ENCODE results near the gene POU2F3. TPM values are rescaled to one million over a fixed set of nuclear protein-coding genes. Genes with fewer than 3 reads are reported as not detected.

POU2F3 gene
- total RNA-seq, 1 experiment from 2014 or later: not detected

DNA sequence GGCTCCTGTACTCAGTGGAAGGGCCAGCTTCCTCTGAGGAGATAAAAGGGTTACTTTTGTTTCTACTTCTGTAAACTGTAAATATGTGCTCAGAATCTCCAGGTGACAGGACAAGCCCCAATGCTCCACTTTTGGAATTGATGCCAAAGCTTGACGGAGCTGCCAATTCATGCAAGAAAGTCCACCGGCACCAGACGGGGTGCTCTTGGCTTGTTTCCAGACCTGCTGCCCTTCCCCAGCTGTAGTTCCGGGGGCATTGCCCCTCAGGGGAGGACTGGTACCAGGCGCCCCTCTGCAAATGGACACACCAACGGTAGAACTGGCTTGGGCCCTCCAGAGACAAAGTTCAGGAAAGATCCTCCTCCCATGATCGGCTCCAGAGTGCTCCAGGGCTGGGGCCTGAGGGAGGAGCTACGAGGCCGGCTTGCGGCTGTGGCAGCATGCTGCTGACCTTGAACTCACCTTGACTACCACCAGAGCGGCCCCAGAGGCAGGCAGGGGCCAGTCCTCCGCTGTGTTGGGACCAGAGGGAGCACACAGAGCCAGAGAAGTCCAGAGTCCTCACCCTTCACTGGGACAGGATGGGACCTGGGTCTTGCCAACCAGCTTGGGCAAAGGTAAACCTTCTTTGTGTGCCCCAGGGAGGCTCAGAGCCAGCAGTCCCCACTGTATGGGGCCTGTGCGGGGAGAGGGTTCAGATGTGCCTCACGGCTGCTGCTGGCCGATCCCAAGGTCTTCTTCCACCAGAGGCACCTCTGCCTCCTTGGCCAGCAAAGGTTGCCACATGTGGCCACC lies 46.9 kb upstream of the POU2F3 start:
- ATAC-seq (no peak), DNase-seq (ENCODE audit: low read depth, low spot score) (no peak)
- ChIA-PET POLR2A (no interaction called here), CTCF (no interaction called here)
- BruUV-seq (replicated peaks): no TSS peak
- no peak for TF ChIP-seq POLR2AphosphoS5 (IDR thresholded peaks at IDR 0.05; ENCODE audit: low read depth, low read length)
- TF ChIP-seq, protein P1, sequence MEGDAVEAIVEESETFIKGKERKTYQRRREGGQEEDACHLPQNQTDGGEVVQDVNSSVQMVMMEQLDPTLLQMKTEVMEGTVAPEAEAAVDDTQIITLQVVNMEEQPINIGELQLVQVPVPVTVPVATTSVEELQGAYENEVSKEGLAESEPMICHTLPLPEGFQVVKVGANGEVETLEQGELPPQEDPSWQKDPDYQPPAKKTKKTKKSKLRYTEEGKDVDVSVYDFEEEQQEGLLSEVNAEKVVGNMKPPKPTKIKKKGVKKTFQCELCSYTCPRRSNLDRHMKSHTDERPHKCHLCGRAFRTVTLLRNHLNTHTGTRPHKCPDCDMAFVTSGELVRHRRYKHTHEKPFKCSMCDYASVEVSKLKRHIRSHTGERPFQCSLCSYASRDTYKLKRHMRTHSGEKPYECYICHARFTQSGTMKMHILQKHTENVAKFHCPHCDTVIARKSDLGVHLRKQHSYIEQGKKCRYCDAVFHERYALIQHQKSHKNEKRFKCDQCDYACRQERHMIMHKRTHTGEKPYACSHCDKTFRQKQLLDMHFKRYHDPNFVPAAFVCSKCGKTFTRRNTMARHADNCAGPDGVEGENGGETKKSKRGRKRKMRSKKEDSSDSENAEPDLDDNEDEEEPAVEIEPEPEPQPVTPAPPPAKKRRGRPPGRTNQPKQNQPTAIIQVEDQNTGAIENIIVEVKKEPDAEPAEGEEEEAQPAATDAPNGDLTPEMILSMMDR (IDR thresholded peaks at IDR 0.05): no peak
- no peak for TF ChIP-seq SIN3A (IDR thresholded peaks at IDR 0.05; ENCODE audit: borderline replicate concordance, insufficient read depth, low read depth, low read length)
- no peak for TF ChIP-seq TCF7L2 (IDR thresholded peaks at IDR 0.05; ENCODE audit: low read depth, low read length)
- TF ChIP-seq, protein P2, sequence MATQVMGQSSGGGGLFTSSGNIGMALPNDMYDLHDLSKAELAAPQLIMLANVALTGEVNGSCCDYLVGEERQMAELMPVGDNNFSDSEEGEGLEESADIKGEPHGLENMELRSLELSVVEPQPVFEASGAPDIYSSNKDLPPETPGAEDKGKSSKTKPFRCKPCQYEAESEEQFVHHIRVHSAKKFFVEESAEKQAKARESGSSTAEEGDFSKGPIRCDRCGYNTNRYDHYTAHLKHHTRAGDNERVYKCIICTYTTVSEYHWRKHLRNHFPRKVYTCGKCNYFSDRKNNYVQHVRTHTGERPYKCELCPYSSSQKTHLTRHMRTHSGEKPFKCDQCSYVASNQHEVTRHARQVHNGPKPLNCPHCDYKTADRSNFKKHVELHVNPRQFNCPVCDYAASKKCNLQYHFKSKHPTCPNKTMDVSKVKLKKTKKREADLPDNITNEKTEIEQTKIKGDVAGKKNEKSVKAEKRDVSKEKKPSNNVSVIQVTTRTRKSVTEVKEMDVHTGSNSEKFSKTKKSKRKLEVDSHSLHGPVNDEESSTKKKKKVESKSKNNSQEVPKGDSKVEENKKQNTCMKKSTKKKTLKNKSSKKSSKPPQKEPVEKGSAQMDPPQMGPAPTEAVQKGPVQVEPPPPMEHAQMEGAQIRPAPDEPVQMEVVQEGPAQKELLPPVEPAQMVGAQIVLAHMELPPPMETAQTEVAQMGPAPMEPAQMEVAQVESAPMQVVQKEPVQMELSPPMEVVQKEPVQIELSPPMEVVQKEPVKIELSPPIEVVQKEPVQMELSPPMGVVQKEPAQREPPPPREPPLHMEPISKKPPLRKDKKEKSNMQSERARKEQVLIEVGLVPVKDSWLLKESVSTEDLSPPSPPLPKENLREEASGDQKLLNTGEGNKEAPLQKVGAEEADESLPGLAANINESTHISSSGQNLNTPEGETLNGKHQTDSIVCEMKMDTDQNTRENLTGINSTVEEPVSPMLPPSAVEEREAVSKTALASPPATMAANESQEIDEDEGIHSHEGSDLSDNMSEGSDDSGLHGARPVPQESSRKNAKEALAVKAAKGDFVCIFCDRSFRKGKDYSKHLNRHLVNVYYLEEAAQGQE (IDR thresholded peaks at IDR 0.05; ENCODE audit: insufficient read depth in 1 of 2, low read depth in 2 of 2, low read length in 1 of 2): no peak
- Histone ChIP-seq H3K4me1 (ENCODE audit: control insufficient read depth, insufficient read depth, low read length) (no peaks in the 10 kb centered on the region), H3K27ac (ENCODE audit: low read length) (no peak overlapping the region), H3K27me3 (ENCODE audit: control insufficient read depth, insufficient read depth, low read length) (no peaks in the 10 kb centered on the region), H3K36me3 (ENCODE audit: control insufficient read depth, insufficient read depth, low read length) (no peaks in the 10 kb centered on the region), H3K9me3 (ENCODE audit: control insufficient read depth, insufficient read depth, low read depth, low read length) (no peaks in the 10 kb centered on the region), H3K4me3 (ENCODE audit: low read depth in 2 of 2, low read length in 2 of 2) (no peak overlapping the region)
- in situ Hi-C loops (cut with HindIII; ENCODE audit: low pct_unique_long_range_greater_than_20kb, low sequenced_read_pairs): no loop called here
- intact Hi-C loops (cut with micrococcal nuclease; ENCODE audit: unreplicated experiment): no loop called here

DNA sequence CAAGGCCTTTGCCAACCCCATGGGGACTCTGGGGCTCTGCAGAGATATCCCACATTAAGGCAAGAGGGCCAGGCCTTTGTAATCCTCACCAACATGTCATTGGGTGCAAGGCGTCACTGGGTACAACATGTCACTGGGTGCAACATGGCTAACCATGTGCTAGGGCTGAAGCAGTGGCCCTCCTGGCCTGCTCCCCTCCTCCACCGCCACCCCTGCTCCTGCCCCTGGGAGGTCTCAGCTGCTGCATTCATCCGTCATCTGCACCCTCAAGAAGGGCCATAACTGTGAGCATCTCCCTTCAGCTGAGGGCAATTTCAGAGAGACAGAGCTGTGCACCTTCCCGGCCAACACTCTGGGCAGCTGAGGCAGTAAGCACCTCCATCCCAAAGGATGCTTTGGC lies 45.8 kb upstream of the POU2F3 start:
- no peak for TF ChIP-seq POLR2AphosphoS5 (IDR thresholded peaks at IDR 0.05; ENCODE audit: low read depth, low read length)
- no peak for TF ChIP-seq SIN3A (IDR thresholded peaks at IDR 0.05; ENCODE audit: borderline replicate concordance, insufficient read depth, low read depth, low read length)
- TF ChIP-seq, protein P1 (IDR thresholded peaks at IDR 0.05): no peak
- TF ChIP-seq TCF7L2 (IDR thresholded peaks at IDR 0.05; ENCODE audit: low read depth, low read length): no peak
- TF ChIP-seq, protein P2 (IDR thresholded peaks at IDR 0.05; ENCODE audit: insufficient read depth in 1 of 2, low read depth in 2 of 2, low read length in 1 of 2): no peak
- no peaks in the 10 kb centered on the region for H3K4me1 ChIP-seq (ENCODE audit: control insufficient read depth, insufficient read depth, low read length)
- H3K4me3 ChIP-seq (ENCODE audit: low read depth in 2 of 2, low read length in 2 of 2): no peak overlapping the region
- in situ Hi-C loops (cut with HindIII; ENCODE audit: low pct_unique_long_range_greater_than_20kb, low sequenced_read_pairs) (no loop called here), intact Hi-C loops (cut with micrococcal nuclease; ENCODE audit: unreplicated experiment) (no loop called here)
- no peak for ATAC-seq
- H3K9me3 ChIP-seq (ENCODE audit: control insufficient read depth, insufficient read depth, low read depth, low read length): no peaks in the 10 kb centered on the region
- no peak for DNase-seq (ENCODE audit: low read depth, low spot score)
- no peak overlapping the region for H3K27ac ChIP-seq (ENCODE audit: low read length)
- BruUV-seq (replicated peaks): no TSS peak
- POLR2A ChIA-PET: no interaction called here
- CTCF ChIA-PET: interaction anchor here (0.6 to 0.9 kb wide), 2 partner anchors 13 to 107 kb away, joined by 3 read pairs; no protein-coding TSS in a partner anchor
- peaks cover 2% of the 10 kb centered on the region; the same call in 1 of the 2 replicates for H3K27me3 ChIP-seq (ENCODE audit: control insufficient read depth, insufficient read depth, low read length)
- H3K36me3 ChIP-seq (ENCODE audit: control insufficient read depth, insufficient read depth, low read length): no peaks in the 10 kb centered on the region
